HG03354 (cell line): ENCODE measurements around the gene SULF2.
"Not testable (repeated sequence)": the region's sequence is repeated elsewhere in the genome, so short reads cannot be mapped to it uniquely, and the experiment has no call there.

ENCODE experiments used
- ATAC-seq: cut with Tn5 transposase; IDR thresholded peaks from one replicate; pipeline ENCODE4 v1.9.1; 2021; ENCODE audit warnings: mild to moderate bottlenecking; ENCODE audit not compliant: unreplicated experiment, poor library complexity, severe bottlenecking

SULF2 gene

GRCh38 chr20:47785311-47785853, at the start of gene SULF2:
Gene SULF2 (minus strand): TSS chr20:47785481. CDS start chr20:47757363, 28,118 bp downstream.
- ATAC-seq = no peak

GRCh38 chr20:47831675-47832074, 46.4 kb upstream of the SULF2 start:
- not testable (repeated sequence) for ATAC-seq

- ATAC-seq = not testable (repeated sequence)
Measured at GRCh38 chr20:47826716-47827115, 41.4 kb upstream of the SULF2 start.

- not testable (repeated sequence) for ATAC-seq
Measured at GRCh38 chr20:47826006-47826405, 40.7 kb upstream of the SULF2 start.

- no peak for ATAC-seq
Measured at GRCh38 chr20:47825011-47825762, 39.9 kb upstream of the SULF2 start.

- ATAC-seq = not testable (repeated sequence)
Measured at GRCh38 chr20:47823941-47824340, 38.7 kb upstream of the SULF2 start.

GRCh38 chr20:47821481-47822100, 36.3 kb upstream of the SULF2 start:
- ATAC-seq = no peak

- ATAC-seq = no peak
Measured at GRCh38 chr20:47818996-47819609, 33.8 kb upstream of the SULF2 start.

- ATAC-seq = no peak
Measured at GRCh38 chr20:47818466-47818865, 33.2 kb upstream of the SULF2 start.

GRCh38 chr20:47818016-47818415, 32.7 kb upstream of the SULF2 start:
- ATAC-seq = no peak

GRCh38 chr20:47817573-47817972, 32.3 kb upstream of the SULF2 start:
- ATAC-seq = no peak

- no peak for ATAC-seq
Measured at GRCh38 chr20:47816487-47817451, 31.5 kb upstream of the SULF2 start.

GRCh38 chr20:47815866-47816265, 30.6 kb upstream of the SULF2 start:
- no peak for ATAC-seq

GRCh38 chr20:47815416-47815806, 30.1 kb upstream of the SULF2 start:
- no peak for ATAC-seq

GRCh38 chr20:47814632-47815415, 29.5 kb upstream of the SULF2 start:
- ATAC-seq = no peak

- ATAC-seq = no peak
Measured at GRCh38 chr20:47810721-47811347, 25.6 kb upstream of the SULF2 start.

- no peak for ATAC-seq
Measured at GRCh38 chr20:47810116-47810677, 24.9 kb upstream of the SULF2 start.
